Measurements from ENCODE around the gene PLA2G12B.
"Not testable (repeated sequence)": the region's sequence is repeated elsewhere in the genome, so short reads cannot be mapped to it uniquely, and the experiment has no call there.

The PLA2G12B gene

DNA sequence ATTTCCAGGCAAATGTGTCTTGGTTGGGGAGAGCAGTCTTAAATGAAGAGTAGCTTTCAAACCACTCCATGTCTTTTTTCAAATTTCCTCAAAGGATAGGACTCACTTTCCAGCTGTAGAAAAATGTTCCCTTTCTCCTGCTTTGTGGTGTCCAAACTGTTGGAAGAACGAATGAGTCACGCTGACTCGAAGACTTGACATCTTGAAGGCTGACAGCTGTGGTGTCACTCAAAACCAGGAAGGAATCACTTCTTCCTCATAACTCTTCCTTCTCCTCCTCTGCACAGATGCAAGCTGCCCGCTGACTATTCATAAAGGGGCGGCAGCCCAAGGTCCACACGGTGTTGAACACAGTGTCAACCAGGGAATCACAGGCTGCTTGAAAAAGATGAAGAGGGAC lies 19.2 kb downstream of the PLA2G12B start:
- DNase-seq (ENCODE audit: low read depth), result no peak

DNA sequence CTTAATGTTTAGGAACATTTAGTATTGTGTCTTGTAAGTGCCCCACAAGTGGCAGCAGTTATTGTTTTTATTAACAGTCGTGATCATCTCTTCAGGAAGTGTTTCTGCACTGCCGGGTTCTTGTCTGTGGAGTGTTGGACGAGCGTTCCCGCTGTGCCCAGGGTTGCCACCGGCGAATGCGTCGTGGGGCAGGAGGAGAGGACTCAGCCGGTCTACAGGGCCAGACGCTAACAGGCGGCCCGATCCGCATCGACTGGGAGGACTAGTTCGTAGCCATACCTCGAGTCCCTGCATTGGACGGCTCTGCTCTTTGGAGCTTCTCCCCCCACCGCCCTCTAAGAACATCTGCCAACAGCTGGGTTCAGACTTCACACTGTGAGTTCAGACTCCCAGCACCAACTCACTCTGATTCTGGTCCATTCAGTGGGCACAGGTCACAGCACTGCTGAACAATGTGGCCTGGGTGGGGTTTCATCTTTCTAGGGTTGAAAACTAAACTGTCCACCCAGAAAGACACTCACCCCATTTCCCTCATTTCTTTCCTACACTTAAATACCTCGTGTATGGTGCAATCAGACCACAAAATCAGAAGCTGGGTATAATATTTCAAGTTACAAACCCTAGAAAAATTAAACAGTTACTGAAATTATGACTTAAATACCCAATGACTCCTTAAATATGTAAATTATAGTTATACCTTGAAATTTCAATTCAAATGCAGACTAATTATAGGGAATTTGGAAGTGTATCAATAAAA lies 22.2 kb downstream of the PLA2G12B start:
- DNase-seq (ENCODE audit: low read depth), result no peak

DNA sequence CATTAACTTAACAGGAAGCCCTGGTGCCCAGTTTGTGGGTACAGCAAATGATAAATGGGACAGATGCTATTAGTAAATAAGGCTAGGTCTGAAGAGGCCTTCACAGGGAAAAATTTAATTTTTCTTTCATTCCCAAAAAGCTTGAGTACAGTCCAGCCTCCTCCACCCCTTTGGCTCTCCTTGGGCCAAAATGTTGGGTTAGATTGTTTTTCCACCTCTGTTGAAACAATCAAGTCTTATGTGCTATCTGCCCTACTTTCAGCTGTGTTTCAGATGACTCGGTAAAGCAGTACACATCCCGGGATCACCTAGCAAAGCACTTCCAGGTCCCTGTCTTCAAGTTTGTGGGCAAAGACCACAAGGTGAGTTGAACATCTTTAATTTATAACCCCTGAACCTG lies 24.3 kb downstream of the PLA2G12B start:
- DNase-seq (ENCODE audit: low read depth), result no peak

DNA sequence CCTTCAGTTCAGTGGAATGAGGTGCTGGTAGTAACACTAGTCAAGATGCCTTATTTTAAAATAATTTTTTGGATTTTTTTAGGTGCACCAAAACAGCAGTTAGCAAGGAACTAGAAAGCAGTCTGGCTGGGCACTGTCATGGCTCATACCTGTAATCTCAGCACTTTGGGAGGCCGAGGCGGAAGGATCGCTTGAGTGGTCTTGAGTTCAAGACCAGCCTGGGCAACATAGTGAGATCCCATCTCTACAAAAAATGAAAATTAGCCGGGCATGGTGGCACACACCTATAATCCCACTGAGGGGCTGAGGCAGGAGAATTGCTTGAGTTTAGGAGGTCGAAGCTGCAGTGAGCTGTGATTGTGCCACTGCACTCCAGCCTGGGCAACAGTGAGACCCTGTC lies 25.8 kb downstream of the PLA2G12B start:
- DNase-seq (ENCODE audit: low read depth), result no peak

DNA sequence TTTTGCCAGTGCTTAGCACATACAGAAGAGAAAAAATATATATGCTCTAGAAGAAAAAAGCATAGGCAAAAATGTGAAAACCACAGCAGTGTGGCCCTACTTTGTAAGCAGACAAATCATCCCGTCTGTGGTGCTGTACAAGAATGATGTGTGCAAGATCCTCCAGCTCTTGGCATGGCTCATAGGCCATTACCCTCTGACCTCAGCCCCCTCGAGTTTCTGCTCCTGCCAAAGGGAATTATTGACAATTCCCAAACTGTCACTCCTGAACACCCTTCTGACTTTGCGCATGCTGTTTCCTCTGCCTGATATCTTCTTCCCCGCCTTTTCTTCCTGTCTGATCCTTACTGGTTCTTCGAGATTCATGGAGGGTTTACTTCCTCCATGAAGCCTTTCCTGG lies 27.1 kb downstream of the PLA2G12B start:
- DNase-seq (ENCODE audit: low read depth), result no peak

DNA sequence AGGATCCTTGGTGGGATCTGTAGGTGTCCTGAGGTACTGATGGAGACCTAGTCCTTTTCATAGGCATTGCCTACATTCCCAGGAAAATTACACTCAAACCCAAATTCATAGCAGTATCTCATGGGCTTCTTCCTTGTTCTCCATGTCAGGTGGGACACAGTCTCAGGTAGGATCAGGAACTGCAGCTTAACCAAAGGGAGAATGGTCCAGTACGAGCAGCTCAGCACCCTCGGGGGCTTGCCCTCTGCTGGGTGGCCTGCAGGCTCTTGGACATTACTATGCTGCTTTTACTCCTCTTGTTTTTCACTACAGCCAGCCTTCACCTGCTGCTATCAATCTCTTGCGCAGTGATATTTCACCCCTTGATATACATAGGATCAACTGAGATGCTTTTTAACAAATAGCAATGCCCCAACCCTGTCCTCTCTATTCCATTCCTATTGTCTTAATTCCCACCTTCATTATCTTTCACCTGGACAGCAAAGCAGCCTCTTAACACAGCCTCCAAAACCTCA lies 28.6 kb downstream of the PLA2G12B start:
- DNase-seq (ENCODE audit: low read depth), result no peak

DNA sequence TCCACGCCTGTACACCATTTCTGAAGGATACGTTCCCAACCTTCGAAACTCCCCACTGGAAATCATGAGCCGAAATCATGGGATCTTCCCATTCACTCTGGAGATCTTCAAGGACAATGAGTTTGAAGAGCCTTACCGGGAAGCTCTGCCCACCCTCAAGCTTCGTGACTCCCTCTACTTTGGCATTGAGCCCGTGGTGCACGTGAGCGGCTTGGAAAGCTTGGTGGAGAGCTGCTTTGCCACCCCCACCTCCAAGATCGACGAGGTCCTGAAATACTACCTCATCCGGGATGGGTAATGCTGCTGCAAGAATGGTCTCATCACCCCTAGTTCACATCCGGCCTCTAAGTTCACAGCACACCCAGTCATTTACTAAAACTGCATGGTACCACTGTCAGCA lies 30.3 kb downstream of the PLA2G12B start:
- no peak for DNase-seq (ENCODE audit: low read depth)

DNA sequence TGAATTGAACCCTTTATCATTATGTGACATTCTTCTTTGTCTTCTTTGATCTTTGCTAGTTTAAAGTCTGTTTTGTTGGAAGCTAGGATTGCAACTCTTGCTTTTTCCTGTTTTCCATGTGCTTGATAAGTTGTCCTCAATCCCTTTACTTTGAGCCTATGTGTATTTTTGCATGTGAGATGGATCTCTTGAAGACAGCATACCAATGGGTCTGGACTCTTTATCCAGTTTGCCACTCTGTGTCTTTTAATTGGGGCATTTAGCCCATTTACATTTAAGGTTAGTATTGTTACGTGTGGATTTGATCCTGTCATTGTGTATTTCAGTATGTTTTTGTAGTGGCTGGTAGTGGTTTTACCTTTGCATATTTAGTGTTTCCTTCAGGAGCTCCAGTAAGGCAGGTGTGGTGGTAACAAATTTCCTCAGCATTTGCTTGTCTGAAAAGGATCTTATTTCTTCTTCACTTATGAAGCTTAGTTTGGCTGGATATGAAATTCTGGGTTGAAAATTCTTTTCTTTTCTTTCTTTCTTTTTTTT lies 33.4 kb downstream of the PLA2G12B start:
- not testable (repeated sequence) for DNase-seq (ENCODE audit: low read depth)

DNA sequence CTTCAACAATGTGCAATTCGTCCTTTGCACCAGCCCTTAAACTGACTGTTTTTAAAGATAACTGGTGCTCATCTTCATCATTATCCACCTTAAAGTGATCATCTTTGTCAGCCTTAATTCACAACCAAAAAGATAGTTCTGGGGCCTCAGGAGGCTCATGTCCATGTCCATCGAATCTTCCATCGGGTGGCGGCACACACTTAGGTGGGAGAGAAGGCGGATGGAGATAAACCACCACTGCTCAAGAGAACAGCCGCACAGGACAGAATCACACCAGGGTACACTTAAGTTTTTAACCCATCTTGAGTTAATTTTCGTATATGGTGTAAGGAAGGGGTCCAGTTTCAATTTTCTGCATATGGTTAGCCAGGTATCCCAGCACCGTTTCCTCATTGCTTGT lies 36.3 kb downstream of the PLA2G12B start:
- no peak for DNase-seq (ENCODE audit: low read depth)

DNA sequence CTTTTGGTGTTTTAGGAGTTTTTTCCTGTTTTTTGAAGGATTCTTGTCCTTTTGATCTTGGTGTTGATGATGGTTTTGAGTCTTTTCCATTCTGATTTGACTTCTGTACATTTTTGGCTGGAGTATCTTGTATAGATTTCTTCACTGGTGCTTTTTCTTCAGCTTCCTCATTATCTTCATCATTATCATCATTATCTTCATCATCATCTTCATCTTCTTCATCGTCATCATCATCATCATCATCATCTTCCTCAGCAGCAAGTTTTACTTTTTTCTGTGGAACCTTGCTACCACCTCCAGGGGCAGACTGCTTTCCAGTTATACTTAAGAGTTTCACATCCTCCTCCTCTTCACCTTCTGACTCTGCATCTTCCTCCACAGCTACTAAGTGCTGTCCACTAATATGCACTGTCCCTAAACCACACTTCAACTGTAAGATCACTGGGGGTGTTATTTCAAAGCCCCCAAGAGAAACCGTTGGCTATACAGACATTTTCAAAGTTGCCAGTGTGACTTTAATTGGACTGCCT lies 36.7 kb downstream of the PLA2G12B start:
- not testable (repeated sequence) for DNase-seq (ENCODE audit: low read depth)

DNA sequence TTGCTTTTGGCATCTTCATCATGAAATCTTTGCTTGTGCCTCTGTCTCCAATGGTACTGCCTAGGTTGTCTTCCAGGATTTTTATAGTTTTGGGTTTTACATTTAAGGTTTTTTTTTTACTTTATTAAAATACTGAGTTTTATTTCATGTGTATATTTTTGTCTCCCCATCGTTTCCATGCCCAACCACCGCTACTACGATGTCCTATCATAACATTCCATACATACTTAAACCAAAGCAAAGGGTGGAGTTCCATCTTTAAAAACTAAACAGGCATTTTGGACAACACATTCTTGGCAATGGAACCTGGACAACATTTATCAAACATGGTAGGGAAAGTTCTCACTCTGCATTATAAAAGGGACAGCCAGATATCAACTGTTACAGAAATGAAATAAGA lies 37.4 kb downstream of the PLA2G12B start:
- DNase-seq (ENCODE audit: low read depth), result not testable (repeated sequence)

DNA sequence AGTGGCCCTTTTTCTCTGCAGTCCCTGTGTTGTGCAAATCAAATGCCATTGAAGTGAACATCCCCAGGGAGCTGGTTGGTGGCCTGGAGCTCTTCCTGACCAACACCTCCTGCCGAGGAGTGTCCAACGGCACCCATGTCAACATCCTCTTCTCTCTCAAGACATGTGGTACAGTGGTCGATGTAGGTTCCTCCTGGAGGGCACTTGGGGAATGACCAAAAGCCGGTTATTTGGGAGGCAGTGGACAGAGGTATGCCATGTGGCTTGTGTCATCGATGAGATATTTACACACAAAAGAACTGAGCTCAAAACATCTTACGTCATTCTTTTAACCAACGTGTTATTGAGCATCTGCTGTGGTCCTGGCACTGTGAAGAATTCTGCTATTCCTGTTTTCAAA lies 41.3 kb downstream of the PLA2G12B start:
- DNase-seq (ENCODE audit: low read depth), result no peak

DNA sequence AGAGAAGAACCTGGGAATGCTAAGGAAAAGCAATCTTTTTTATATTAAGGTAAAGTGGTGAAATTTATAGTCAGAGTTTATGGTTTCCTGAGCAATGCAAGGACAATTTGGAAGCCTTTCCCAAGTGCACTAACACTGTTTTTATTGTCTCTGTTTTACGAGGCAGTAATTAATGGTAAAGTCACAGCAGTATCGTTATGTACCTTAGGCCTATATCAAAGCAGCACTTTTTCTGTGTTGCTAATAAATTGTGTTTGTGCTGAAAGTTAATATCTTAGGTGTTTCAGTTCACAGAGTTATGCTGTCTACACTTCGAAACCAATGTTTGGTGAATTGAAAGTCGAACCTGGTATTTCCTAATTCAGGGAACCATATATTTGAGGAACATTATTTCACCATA lies 41.9 kb downstream of the PLA2G12B start:
- DNase-seq (ENCODE audit: low read depth), result no peak

DNA sequence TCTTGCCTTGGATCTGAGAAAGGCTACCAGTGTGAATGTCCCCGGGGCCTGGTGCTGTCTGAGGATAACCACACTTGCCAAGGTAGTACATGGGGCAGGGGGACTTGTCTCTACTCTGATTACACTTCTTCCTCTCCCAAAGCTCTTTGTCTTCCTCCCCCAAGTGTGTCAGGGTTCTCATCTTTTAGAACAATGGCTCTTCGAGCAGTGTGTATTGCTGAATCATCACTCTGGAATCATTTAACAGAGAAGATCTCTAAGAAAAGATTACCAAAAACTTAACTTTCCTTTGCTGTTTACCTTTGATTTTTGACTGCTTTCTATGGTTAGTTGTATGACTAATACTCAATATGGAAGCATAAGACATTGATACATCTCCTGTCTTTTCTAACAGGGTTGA lies 42.8 kb downstream of the PLA2G12B start:
- no peak for DNase-seq (ENCODE audit: low read depth)

DNA sequence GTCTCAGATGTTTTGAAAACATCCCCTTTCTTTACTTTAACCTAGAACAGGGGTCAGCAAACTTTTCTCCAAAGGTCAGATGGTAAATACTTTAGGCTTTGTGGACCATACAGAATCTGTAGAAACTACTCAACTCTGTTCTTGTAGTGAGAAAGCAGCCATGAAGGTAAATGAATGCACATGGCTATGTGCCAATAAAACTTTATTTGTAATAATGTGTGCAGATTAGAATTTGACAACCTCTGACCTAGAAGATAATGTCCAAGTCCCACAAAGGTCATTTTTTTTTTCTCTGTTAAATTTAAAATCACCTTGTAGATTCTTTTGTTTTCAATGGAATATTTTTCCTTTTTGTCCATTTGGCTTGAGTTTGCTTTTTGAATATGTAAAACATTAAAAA lies 43.9 kb downstream of the PLA2G12B start:
- DNase-seq (ENCODE audit: low read depth), result no peak

DNA sequence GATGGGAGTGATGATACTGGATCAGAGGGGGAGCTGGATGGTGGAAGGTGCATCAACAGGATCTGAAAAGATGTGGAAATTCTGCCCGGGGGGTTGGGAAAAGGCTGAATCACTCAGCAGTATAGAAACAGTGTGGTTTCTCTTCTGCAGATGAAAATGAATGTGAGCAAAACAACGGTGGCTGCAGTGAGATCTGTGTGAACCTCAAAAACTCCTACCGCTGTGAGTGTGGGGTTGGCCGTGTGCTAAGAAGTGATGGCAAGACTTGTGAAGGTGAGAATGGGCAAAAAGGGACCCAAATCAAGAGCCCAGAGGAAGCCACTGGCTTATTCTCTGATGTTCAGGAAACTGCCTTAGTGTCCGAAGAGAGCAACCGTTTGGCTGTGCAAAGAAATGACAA lies 48.2 kb downstream of the PLA2G12B start:
- no peak for DNase-seq (ENCODE audit: low read depth)

DNA sequence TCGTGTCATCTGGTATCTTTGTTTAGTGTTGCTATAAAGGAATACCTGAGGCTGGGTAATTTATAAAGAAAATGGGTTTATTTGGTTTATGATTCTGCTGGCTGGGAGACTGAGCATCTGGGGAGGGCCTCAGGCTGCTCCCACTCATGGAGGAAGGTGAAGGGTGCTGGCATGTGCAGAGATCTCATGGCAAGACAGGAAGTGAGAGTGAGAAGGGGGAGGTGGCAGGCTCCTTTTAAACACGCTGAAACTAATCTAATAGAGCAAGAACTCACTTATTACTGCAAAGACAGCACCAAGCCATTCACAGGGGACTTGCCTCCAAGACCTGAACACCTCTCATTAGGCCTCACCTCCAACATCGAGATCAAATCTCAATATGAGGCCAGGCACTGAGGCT lies 49.8 kb downstream of the PLA2G12B start:
- no peak for DNase-seq (ENCODE audit: low read depth)

DNA sequence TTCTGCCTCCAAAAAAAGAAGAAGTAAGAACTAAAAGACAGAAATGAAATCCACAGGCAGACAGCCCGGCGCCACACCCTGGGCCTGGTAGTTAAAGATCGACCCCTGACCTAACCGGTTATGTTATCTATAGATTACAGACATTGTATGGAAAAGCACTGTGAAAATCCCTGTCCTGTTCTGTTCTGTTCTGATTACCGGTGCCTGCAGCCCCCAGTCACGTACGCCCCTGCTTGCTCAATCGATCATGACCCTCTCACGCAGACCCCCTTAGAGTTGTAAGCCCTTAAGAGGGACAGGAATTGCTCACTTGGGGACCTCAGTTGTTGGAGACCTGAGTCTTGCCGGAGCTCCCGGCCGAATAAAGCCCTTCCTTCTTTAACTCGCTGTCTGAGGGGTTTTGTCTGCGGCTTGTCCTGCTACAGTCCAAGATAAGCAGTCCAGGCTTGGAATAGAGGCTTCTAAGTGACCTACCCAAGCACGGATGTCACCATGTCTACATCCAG lies 50.6 kb downstream of the PLA2G12B start:
- DNase-seq (ENCODE audit: low read depth), result not testable (repeated sequence)

DNA sequence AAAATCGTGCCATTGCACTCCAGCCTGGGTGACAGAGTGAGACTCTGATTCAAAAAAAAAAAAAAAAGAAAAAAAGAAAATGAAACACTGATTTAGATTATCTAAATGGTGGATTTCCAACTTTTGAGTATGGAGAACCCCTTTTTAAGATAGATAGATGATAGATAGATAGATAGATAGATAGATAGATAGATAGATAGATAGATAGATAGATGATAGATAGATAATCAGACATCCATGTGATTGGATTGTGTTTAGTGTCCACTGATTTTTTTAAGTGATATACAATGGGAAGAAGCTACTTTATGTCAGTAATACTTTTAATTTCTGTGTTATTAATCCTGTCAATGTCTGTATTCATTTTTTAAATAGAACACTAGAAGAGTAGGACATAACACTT lies 55.1 kb downstream of the PLA2G12B start:
- DNase-seq (ENCODE audit: low read depth), result no peak

DNA sequence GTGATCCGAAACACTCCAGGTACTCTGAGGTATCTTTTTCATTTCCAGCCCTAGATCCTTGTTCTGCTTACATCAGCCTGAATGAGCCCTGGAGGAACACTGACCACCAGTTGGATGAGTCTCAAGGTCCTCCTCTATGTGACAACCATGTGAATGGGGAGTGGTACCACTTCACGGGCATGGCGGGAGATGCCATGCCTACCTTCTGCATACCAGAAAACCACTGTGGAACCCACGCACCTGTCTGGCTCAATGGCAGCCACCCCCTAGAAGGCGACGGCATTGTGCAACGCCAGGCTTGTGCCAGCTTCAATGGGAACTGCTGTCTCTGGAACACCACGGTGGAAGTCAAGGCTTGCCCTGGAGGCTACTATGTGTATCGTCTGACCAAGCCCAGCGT lies 56.0 kb downstream of the PLA2G12B start:
- no peak for DNase-seq (ENCODE audit: low read depth)

DNA sequence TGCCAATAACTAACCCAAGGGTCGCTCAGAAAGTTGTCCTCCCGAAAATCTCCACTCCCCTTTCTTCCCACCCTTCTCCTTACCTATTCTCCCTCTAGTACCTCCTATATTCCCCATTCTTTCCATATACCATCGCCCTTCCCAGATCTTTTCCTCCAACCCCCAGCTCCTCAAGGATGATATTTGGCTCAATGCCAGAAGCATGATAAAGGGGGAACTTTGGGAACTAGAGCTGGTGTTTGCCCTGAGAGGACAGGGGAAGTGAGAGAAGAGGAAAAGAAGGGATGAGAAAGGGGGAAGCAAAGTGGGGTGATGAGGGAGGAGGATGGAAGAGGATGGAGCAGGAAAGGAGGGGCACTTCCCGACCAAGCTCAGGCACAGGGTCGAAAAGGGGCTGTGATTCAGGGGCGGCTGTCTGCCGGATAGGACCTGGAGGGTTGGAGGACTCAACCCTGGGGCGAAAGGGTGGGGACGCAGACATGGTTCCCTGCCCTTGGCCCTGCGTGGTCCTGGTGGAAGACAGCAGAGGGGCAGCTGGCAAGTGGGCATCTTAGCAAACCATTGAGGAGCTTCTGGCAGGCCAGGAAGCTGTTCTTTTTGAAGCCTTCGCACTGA lies 59.3 kb downstream of the PLA2G12B start:
- no peak for DNase-seq (ENCODE audit: low read depth)

DNA sequence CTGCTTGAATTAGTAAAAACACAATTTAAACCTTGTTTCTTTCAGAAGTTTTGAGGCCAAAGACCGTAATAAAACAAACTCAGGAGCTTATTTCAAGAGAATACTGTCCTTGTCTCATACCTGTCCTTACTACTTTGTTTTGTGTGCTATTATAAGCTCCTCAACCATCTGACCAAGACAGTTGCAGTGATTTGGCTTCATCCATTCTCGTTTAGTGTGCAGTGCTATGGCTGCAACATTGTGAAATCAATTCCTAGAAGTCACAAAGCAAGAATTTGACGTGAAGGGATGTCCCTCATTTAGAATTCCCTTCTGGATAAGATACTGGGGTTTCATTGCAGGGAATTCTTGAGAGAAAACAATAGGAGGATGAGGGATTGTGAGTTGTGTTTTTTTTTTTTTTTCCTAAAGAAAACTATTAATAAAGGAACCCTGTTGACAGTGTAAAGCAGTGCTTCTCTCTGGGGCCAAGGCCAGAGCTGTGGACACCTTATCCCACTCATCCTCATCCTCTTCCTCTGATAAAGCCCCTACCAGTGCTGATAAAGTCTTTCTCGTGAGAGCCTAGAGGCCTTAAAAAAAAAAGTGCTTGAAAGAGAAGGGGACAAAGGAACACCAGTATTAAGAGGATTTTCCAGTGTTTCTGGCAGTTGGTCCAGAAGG lies 61.3 kb downstream of the PLA2G12B start, which contains the start of gene OIT3:
Gene OIT3 (plus strand): TSS at position 604 of the 663 bp plus-strand sequence. CDS start 60 bp downstream, outside the sequence.
- no peak for DNase-seq (ENCODE audit: low read depth)
